Spleen (tissue), 7 donors: ENCODE measurements around the gene LRRC28.

Source experiments
- CTCF ChIP-seq, 11 experiments: fragments of 200-600 bp in 7 of 11; fragments of 450-650 bp in 4 of 11; sonication (generic) in 4 of 11; IDR thresholded peaks in 8 of 11; conservative IDR thresholded peaks in 3 of 11; 1 replicate in 7 of 11; 2 replicates in 4 of 11; pipeline versions ENCODE4 v1.4.0 to v1.8.0; 2016 to 2021; ENCODE audit warnings: antibody characterized with exemption in 11 of 11, inconsistent platforms in 4 of 11, mild to moderate bottlenecking in 1 of 11
- POLR2A ChIP-seq, 3 donors: fragments of 450-650 bp; IDR thresholded peaks; one replicate each; pipeline ENCODE4 v1.5.1; 2017; ENCODE audit warnings: antibody characterized with exemption in 3 of 3, mild to moderate bottlenecking in 1 of 3
- POLR2AphosphoS5 ChIP-seq, 3 donors: sonication (generic); formaldehyde crosslinking; IDR thresholded peaks; one replicate each; pipeline ENCODE4 v1.5.1; 2017; ENCODE audit warnings: antibody characterized with exemption in 3 of 3
- donor health status: DM: no; HTN: no; CAD: no; lungs with moderate emphysema.
- donor health status: DM: no; HTN: no; CAD: no.
- donor health status: DM: no; HTN: no; CAD: no.

GRCh38 chr15:99423186-99424130 lies 172.2 kb downstream of the LRRC28 start:
- no peak for TF ChIP-seq CTCF (IDR thresholded peaks at IDR 0.05 in 8 of 11, conservative IDR thresholded peaks at IDR 0.05 in 3 of 11)
- TF ChIP-seq POLR2AphosphoS5 (IDR thresholded peaks at IDR 0.05): no peak
- no peak for TF ChIP-seq POLR2A (IDR thresholded peaks at IDR 0.05)
